VCaP (cell line): ENCODE measurements around the gene ZMIZ1.

ENCODE experiments used
- H3K27ac ChIP-seq: fragments of 450-650 bp; 2 replicates; pipeline ENCODE4 v1.5.1; 2017
- TF ChIP-seq, protein P1 (sequence below): fragments of 450-650 bp; conservative IDR thresholded peaks from 2 replicates; pipeline ENCODE4 v1.5.1; 2017; ENCODE audit warnings: mild to moderate bottlenecking, moderate library complexity

ZMIZ1 gene

DNA sequence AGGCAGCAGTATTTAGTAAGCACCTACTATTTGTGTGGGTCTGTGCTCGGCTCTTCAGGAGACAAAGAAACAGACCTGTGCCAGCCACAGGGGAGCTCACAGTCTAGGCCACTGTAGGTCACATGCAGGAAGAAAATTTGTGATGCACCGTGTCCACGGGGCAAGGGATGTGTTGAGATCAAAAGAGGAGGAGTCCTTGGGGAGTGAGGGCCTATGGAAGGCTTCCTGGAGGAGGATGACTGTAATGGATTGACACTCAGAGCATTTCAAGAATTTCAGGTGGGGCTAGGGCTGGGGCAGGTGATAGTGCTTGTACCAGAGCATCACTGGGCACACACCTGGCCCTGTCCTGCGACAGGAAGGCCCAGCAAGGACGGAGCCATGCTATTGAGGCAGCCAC, 102.7 kb downstream of the ZMIZ1 start:
- no peak overlapping the region for H3K27ac ChIP-seq
- TF ChIP-seq, protein P1, sequence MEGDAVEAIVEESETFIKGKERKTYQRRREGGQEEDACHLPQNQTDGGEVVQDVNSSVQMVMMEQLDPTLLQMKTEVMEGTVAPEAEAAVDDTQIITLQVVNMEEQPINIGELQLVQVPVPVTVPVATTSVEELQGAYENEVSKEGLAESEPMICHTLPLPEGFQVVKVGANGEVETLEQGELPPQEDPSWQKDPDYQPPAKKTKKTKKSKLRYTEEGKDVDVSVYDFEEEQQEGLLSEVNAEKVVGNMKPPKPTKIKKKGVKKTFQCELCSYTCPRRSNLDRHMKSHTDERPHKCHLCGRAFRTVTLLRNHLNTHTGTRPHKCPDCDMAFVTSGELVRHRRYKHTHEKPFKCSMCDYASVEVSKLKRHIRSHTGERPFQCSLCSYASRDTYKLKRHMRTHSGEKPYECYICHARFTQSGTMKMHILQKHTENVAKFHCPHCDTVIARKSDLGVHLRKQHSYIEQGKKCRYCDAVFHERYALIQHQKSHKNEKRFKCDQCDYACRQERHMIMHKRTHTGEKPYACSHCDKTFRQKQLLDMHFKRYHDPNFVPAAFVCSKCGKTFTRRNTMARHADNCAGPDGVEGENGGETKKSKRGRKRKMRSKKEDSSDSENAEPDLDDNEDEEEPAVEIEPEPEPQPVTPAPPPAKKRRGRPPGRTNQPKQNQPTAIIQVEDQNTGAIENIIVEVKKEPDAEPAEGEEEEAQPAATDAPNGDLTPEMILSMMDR = no peak

- no peak overlapping the region for H3K27ac ChIP-seq
- TF ChIP-seq, protein P1 = no peak
Observed at GRCh38 chr10:79172881-79173280, 104.1 kb downstream of the ZMIZ1 start.

GRCh38 chr10:79173582-79174262, 105.0 kb downstream of the ZMIZ1 start:
- H3K27ac ChIP-seq = no peak overlapping the region
- TF ChIP-seq, protein P1 = no peak

- TF ChIP-seq, protein P1 = no peak
- no peak overlapping the region for H3K27ac ChIP-seq
Observed at GRCh38 chr10:79176052-79176501, 107.3 kb downstream of the ZMIZ1 start.

DNA sequence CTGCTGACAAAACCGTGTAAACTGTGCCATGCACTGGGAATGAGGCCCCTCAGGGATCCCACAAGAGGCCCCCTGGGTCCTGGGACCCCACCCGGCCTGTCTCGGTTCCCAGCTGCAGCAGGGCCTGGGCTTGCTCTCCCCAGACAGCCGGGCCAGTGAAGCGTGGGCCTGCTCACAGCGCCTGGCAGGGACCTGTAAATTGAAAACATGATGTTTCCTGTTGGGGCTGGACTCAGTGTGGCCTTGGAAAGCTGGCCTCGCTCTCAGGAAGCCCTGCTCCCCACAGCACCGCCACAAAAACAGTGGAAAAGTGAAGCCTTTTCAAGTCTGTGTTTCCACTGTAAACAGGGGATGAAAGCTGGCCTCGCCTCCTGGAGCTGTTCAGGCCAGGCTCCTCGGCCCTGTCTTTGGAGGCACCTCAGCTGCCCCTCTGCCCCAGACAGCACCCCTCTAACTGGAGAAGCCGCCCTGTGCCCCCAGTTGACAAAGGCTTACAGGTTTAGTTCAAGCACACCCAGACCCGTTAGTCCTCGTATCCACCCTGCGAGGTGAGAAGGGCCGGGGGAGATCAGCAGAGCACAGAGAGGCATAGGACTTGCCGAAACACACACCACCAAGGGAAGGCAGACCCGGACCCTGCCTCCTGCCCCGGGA, 108.3 kb downstream of the ZMIZ1 start:
- no peak overlapping the region for H3K27ac ChIP-seq
- TF ChIP-seq, protein P1 = no peak

- no peak overlapping the region for H3K27ac ChIP-seq
- TF ChIP-seq, protein P1 = no peak
Observed at GRCh38 chr10:79178070-79178576, 109.4 kb downstream of the ZMIZ1 start.

DNA sequence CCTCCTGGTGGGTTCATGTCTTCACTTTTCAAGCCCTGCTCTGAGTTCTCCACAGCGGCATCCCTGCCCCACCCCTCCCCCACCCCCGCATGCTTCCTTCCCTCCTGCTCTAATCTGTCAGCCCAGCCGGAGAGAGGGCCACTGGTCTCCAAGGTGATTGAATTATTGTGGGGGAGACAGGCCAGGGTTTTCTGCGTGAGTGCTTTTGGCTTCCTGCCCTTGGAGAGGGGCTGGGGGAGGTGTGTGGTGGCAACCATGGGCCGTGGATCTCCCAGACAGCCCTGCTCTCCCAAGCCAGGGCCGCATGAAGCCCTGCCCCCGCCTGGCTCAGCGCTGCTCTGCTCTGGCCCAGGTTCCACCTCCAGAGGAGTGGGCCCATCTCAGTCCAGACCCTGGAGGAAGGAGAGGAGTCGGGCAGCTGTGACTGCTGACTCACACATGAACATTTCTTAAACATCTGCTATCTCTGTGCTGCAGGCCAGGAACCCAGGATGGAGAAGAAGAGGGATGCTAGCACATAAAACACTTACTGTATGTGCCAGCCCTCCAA, 109.9 kb downstream of the ZMIZ1 start:
- TF ChIP-seq, protein P1 = no peak
- H3K27ac ChIP-seq = no peak overlapping the region
